ENCODE results near the gene HLA-DQB1. TPM values are rescaled to one million over a fixed set of nuclear protein-coding genes. Genes with fewer than 3 reads are reported as not detected.
"Not testable (repeated sequence)": the region's sequence is repeated elsewhere in the genome, so short reads cannot be mapped to it uniquely, and the experiment has no call there.

The HLA-DQB1 gene
- total RNA-seq, 4 donors from 2014 or later = 1.6 to 9.4 (median 3.7) TPM

- Histone ChIP-seq H3K4me1 (no peaks in the 10 kb centered on the region), H3K27ac (no peak within 1 kb of the TSS), H3K9me3 (no peaks in the 10 kb centered on the region), H3K4me3 (peak within 1 kb of the TSS; percentile 1), H3K36me3 (no peaks in the 10 kb centered on the region), H3K27me3 (no peaks in the 10 kb centered on the region)
- TF ChIP-seq CTCF (IDR thresholded peaks at IDR 0.05) = no peak
- 54% methylated on average over 7 of the region's 7 CpGs for WGBS
- DNase-seq (ENCODE audit: low spot score in 2 of 2) = no peak
These were observed 29.1 kb downstream of the HLA-DQB1 start, which contains the start of gene HLA-DQA1 for GRCh38 chr6:32637219-32637880. TSS of gene HLA-DQA1 (plus strand) at chr6:32637406. CDS start at chr6:32637459, 53 bp downstream.

GRCh38 chr6:32635526-32636123, 30.8 kb downstream of the HLA-DQB1 start:
- no peaks in the 10 kb centered on the region for H3K9me3 ChIP-seq
- no peak overlapping the region for H3K4me3 ChIP-seq
- no peaks in the 10 kb centered on the region for H3K36me3 ChIP-seq
- H3K27me3 ChIP-seq = no peaks in the 10 kb centered on the region
- WGBS = 47% methylated on average over 2 of the region's 2 CpGs
- DNase-seq (ENCODE audit: low spot score in 2 of 2) = no peak
- H3K27ac ChIP-seq = no peak overlapping the region
- no peaks in the 10 kb centered on the region for H3K4me1 ChIP-seq
- TF ChIP-seq CTCF (IDR thresholded peaks at IDR 0.05) = no peak
- no peak for TF ChIP-seq EP300 (IDR thresholded peaks at IDR 0.05)
- TF ChIP-seq POLR2A (IDR thresholded peaks at IDR 0.05) = no peak
- TF ChIP-seq POLR2AphosphoS5 (IDR thresholded peaks at IDR 0.05) = no peak

GRCh38 chr6:32629793-32630192, 36.7 kb downstream of the HLA-DQB1 start:
- not testable (repeated sequence) for H3K9me3 ChIP-seq; H3K27ac ChIP-seq; H3K4me1 ChIP-seq; H3K27me3 ChIP-seq; H3K36me3 ChIP-seq; DNase-seq (ENCODE audit: low spot score in 2 of 2); H3K4me3 ChIP-seq
- WGBS = 98% methylated on average over 13 of the region's 13 CpGs

GRCh38 chr6:32627831-32628230, 38.6 kb downstream of the HLA-DQB1 start:
- H3K27me3 ChIP-seq = no peaks in the 10 kb centered on the region
- no peaks in the 10 kb centered on the region for H3K36me3 ChIP-seq
- no peak for DNase-seq (ENCODE audit: low spot score in 2 of 2)
- 73% methylated on average over 3 of the region's 3 CpGs for WGBS
- no peak overlapping the region for H3K4me3 ChIP-seq
- H3K4me1 ChIP-seq = no peaks in the 10 kb centered on the region
- H3K9me3 ChIP-seq = no peaks in the 10 kb centered on the region
- TF ChIP-seq POLR2AphosphoS5 (IDR thresholded peaks at IDR 0.05) (no peak), POLR2A (IDR thresholded peaks at IDR 0.05) (no peak), EP300 (IDR thresholded peaks at IDR 0.05) (no peak), CTCF (IDR thresholded peaks at IDR 0.05) (no peak)
- H3K27ac ChIP-seq = no peak overlapping the region

- no peak overlapping the region for H3K27ac ChIP-seq
- H3K4me1 ChIP-seq = no peaks in the 10 kb centered on the region
- 79% methylated on average over 3 of the region's 3 CpGs for WGBS
- no peaks in the 10 kb centered on the region for H3K27me3 ChIP-seq
- no peaks in the 10 kb centered on the region for H3K9me3 ChIP-seq
- TF ChIP-seq POLR2AphosphoS5 (IDR thresholded peaks at IDR 0.05) (no peak), EP300 (IDR thresholded peaks at IDR 0.05) (no peak), CTCF (IDR thresholded peaks at IDR 0.05) (no peak), POLR2A (IDR thresholded peaks at IDR 0.05) (no peak)
- no peak for DNase-seq (ENCODE audit: low spot score in 2 of 2)
- no peak overlapping the region for H3K4me3 ChIP-seq
- no peaks in the 10 kb centered on the region for H3K36me3 ChIP-seq
These were observed 39.2 kb downstream of the HLA-DQB1 start for GRCh38 chr6:32627249-32627648.
